GM18909 (cell line): ENCODE measurements around the gene DCANP1.

ENCODE experiments used
- ATAC-seq: cut with Tn5 transposase; IDR thresholded peaks from one replicate; pipeline ENCODE4 v1.9.1; 2021; ENCODE audit warnings: mild to moderate bottlenecking; ENCODE audit not compliant: unreplicated experiment, poor library complexity

The DCANP1 gene

GRCh38 chr5:135481387-135481786 is 34.2 kb upstream of the DCANP1 start:
- ATAC-seq = no peak

- ATAC-seq = no peak
These were observed 33.4 kb upstream of the DCANP1 start for GRCh38 chr5:135480511-135480910.

- ATAC-seq = no peak
These were observed 31.8 kb upstream of the DCANP1 start for GRCh38 chr5:135478938-135479337.

- no peak for ATAC-seq
These were observed 30.5 kb upstream of the DCANP1 start for GRCh38 chr5:135477613-135478066.

- ATAC-seq = no peak
These were observed 29.8 kb upstream of the DCANP1 start for GRCh38 chr5:135476615-135477581.

GRCh38 chr5:135473956-135474670 is 27.0 kb upstream of the DCANP1 start:
- no peak for ATAC-seq

DNA sequence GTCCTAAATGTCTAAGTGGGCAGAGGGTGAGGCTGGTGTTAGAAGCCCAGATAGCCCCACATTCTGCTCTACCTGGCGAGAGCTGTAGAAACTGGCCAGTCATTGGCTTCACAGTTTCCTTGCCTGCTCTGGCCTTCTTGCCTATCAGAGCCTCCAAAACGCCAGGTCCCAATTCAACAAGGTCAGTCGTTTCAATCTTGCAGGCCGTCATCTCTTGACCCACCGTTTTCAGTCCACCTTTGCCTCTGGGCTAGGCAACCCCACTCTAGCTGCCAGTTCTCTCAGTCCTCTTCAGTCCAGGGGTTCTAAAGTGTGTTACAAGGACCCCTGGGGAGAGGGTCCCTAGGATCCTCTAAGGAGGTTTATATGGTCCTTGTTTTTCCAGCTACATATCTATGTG is 25.0 kb upstream of the DCANP1 start:
- ATAC-seq = no peak

DNA sequence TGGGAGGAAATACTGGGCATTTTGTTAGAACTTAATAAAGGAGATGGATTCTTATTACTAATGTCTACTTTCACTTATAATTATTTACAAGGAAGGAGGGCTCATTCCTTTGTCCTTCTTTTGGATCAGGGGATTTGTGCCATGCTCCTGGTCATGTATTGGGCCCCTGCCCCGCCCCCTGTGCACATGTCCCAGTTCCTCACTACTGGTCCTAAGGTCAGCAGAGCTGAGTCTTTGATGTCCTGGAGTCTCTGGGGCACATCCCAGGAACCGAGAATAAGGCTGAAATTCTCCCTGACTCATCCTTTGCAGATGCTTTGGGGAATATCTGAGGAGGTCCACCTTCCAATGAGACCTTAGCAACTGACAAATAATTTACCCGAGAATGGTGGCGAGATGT is 24.6 kb upstream of the DCANP1 start:
- ATAC-seq = no peak

DNA sequence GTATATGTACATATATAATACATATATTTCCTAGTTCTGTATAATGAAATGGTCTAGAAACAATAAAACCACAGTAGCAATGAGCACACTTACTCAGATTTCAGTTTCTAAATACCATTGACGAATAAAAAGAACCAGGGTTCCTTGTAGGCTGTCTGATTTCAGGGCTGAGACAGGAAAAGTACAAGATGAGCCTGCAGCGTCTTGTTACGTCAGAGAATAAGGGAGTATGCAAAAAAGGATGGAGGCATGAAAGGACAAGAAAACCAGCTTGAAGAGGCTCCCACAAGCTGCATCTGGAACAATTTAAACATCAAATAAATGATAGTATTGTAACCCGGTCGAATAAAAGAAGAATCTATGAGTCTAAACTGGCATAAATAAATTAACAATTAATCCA is 22.8 kb upstream of the DCANP1 start:
- no peak for ATAC-seq

DNA sequence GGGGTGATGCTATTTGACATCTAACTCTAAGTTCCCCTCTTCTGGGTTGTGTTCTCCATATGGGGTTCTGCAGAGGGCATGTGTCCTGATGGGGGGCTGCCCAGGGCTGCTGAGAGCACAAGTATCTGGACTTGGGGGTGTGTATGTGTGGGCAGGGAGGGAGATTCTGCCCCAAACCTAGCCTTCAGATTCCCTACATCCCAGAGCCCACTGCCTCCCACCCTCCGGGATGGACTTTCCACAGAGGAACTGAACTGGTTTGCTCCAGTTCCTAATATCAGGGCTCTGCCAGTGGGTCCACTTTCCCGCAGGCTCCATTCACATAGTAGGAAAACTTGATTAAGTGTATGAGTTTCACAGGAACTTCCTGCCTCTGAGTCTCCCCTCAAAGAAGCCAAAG is 21.4 kb upstream of the DCANP1 start:
- no peak for ATAC-seq

DNA sequence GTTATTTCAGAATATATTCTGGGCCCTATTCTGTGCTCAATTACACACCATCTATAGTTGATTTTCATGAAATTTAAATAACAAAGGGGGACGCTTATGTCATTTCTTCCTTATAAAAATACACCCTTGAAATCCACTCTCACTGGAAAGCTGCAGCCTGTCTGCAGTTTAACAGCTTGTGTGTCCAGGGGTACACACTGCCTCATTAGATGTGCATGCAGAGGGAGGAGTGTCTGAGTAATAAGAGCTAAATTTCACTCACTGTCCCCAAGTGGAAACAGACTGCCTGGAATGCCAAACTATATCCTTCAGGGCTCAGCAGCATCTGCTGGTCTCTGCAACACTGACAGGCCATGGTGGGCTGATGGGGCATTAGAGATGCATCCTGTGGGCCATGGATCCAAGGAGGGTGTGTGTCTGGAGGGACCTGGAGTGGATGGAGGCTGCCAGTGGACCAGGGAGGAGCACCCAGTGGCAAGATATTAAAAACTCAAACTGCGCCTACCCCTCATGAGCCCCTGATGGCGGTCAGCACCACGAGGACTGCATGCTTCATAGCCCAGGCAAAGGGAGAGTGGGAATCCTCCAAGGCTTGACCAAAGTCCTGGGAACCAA is 20.8 kb upstream of the DCANP1 start:
- ATAC-seq = no peak

GRCh38 chr5:135467051-135467625 is 20.0 kb upstream of the DCANP1 start:
- ATAC-seq = no peak

DNA sequence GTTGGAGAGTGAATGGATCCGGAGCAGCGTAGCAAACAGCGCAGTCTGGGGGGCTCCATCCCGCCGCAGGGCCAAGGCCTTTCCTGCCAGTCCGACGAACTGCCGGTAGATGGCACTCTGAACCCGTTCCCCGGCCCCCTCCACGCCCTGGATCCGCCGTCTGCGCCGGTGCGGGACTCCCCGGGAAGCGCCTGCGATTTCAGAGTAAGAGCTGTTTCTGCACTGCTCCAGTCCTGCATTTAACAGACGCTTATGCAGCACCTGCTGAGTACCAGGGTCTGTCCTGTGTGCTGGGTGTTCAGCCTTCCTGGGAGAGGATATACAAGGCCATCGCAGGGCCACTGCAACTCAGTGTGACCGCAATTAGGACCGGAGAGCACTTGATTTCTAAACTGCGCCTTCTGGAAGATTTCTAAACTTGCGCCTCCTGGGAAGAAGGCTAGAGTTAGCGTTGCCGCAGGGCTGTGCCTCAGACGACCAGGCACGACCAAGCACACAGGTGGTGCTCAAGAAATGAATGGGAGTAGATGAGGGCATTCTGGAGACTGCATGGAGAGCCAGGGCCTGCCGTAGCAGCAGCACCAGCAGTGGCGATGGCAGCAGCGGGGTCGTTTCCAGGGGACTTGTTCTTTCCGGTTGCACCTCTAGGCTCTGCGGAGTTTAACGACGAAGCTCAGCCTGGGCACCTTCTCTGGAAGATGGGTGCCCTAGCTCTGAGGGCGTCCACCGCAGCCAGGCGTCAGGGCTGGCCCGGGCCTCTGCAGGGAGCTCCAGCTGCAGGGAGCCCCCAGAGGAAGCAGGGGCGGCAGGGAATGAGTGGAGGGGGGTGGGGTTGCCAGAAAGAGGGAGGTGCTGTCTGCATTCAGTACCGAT is 19.3 kb upstream of the DCANP1 start:
- peak; percentile 69 for ATAC-seq

GRCh38 chr5:135465391-135466122 is 18.4 kb upstream of the DCANP1 start:
- no peak for ATAC-seq

- ATAC-seq = peak; percentile 63
These were observed 15.2 kb upstream of the DCANP1 start for GRCh38 chr5:135462304-135462703.

DNA sequence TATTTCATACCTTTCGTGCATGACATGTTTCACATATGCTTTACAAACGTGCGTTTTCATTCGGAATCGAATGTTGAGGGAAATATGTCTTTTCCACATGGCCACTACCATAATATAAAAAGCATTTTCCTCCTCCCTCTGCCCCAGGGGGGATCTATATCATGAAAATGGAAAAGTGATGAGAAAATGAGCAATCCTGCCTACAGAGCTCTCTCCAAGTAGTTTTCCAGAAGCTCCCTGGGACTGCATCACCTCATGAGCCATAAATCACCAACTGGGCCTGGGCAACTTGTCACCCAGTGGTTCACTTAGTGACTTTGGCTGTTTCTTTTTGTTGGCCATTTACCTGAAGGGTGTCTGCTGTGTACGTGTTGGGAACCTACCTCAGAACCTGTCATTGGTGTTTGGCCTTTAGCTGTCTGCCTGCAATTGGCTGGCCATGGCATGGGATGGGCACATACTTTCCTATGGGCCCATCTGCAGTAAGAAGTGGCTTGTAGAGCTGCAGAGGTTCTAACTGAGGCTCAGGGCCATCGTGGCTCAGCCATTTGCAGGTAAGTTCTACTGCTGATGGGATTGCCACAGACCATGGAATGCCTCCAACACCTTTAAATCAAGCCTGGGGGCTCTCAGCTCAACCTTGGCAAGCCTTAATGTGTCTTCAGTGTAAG is 14.5 kb upstream of the DCANP1 start:
- ATAC-seq = no peak

GRCh38 chr5:135460246-135461033 is 13.3 kb upstream of the DCANP1 start:
- no peak for ATAC-seq

- ATAC-seq = no peak
These were observed 11.8 kb upstream of the DCANP1 start for GRCh38 chr5:135458921-135459331.
